ENCODE results near the gene ATP1B1. TPM values are rescaled to one million over a fixed set of nuclear protein-coding genes. Genes with fewer than 3 reads are reported as not detected.

The ATP1B1 gene
- total RNA-seq, 1 donor from 2014 or later = 72.3 TPM

DNA sequence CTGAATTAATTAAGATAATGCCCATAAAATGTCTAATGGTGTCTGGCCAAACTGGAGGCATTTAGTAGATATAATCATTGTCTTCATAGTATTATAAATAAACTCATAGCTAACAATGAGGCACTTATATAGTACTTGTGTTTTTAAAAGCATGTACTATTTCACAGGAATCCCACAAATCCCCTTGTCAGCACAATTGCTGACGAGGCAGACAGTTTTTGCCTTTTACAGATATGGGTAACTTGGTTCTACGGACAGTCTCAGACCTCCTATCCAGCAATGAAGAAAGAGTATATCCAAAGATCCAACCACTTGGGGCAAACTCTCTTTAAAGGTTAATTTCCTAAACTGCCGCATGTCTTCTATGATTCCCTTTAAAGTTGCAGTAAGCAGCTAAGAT, 73.7 kb downstream of the ATP1B1 start:
- DNase-seq (ENCODE audit: extremely low read depth, low read depth, low spot score) = no peak

Measured in glomerular endothelial cell (primary cell).